GM19193 (cell line): ENCODE data around the gene RBP7.

ENCODE experiments used
- POLR2A ChIP-seq: IDR thresholded peaks from 4 replicates; pipeline ENCODE4 v1.6.1; 2011; ENCODE audit not compliant: insufficient read depth, insufficient read length; ENCODE audit errors: extremely low read depth

Gene RBP7

DNA sequence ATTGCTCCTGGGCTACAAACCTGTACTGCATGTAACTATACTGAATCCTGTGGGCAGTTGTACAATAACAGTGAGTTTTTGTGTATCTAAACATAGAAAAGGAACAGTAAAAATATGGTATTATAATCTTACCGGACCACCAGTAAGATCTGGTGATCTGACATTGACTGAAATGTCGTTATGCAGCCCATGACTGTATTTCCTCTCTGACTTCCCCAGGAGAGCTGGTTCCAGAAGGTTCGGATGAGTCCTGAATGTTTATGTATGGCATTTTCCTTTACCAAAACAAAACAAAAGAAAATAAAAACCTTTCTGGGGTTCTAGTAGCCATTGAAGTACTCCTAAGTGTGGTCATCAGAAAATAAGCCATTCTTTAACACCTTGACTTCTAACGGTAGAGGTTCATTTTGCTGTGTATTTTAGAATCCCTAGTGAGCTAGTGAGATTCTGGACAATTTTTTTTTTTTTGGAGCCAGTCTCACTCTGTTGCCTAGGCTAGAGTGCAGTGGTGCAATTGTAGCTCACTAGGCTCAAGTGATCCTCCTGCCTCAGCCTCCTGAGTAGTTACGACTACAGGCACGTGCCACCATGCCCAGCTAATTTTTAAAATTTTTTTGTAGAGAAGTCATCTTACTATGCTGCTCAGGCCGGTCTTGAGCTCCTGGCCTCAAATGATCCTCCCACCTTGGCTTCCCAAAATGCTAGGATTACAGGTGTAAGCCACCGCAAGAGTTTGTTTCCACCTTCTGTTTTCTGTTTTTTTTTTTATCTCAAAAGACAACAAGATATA, 63.5 kb downstream of the RBP7 start:
- TF ChIP-seq POLR2A, result no peak

- TF ChIP-seq POLR2A, result no peak
These were observed 64.2 kb downstream of the RBP7 start for GRCh38 chr1:10061276-10061675.

GRCh38 chr1:10063878-10064277, 66.8 kb downstream of the RBP7 start:
- TF ChIP-seq POLR2A, result no peak

GRCh38 chr1:10064416-10065343, 67.7 kb downstream of the RBP7 start:
- no peak for TF ChIP-seq POLR2A

DNA sequence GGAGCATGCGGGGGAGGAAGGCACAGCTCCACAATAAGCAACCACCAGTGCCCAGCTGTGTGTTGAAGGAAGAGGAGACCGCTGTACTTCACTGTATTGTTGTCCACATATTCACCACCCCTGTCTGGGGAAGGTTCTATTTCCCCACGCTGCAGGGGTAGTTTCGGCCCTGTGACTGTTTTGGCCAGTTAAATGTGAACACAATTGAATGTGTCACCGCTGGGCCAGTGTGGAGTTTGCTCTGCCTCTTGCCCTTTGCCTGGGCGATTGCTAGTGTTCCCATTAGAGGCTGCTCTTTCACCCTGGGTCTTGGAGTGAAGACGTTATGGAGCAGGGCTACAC, 68.3 kb downstream of the RBP7 start:
- no peak for TF ChIP-seq POLR2A
